Hepatocyte (in vitro differentiated cells): ENCODE results near the gene PTBP3.

Experiments
- EZH2 ChIP-seq: fragments of 200-600 bp; sonication (generic); IDR thresholded peaks from 2 replicates; pipeline ENCODE4 v1.6.1; 2016; ENCODE audit warnings: antibody characterized with exemption, mild to moderate bottlenecking, borderline replicate concordance
- EZH2phosphoT487 ChIP-seq: fragments of 200-600 bp; sonication (generic); IDR thresholded peaks from one replicate; pipeline ENCODE4 v1.6.1; 2018; ENCODE audit warnings: antibody characterized with exemption, mild to moderate bottlenecking, low read depth, moderate library complexity; ENCODE audit not compliant: unreplicated experiment, severe bottlenecking
- TF ChIP-seq, protein P1 (sequence below): fragments of 200-600 bp; sonication (generic); IDR thresholded peaks from 2 replicates; pipeline ENCODE4 v1.5.1; 2016; ENCODE audit warnings: antibody characterized with exemption, mild to moderate bottlenecking; ENCODE audit not compliant: poor library complexity

DNA sequence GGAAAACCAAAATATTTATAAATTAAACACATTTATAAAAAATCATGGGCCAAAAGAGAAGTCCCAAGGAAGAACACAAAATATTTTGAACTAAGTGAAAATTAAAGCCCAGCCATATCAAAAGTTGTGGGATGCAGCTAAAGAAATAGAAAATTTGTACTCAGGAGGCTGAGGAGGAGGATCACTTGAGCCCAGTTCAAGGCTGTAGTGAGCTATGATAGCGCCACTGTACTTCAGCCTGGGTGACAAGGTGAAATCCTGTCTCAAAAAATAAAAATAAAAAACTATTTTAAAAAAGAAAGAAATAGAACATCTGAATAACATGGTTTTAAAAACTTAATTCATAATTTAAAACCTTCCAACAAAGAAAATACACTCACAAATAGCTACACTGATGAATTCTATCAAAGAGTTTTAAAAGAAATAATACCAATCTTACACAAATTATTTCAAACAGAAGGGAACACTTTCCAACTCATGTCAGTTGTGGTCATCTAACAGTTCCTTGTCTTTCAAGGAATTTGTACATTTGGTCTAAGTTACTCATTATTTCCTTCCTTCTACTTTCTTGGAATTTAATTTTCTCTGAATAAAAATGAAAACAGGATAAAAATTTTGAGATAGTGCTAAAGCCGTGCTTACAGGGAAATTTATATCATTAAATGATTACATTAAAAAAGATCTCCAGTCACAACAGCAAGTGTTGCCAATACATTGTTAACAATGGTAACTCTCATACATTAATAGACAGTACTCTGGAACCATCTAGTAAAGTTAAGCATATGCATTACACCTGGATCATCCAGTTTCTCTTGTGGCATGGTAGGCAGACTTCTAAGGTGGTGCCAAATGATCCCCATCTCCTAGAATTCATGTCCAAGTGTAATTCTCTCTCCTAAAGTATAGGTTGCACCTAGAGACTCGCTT, 17.8 kb downstream of the PTBP3 start:
- TF ChIP-seq, protein P1, sequence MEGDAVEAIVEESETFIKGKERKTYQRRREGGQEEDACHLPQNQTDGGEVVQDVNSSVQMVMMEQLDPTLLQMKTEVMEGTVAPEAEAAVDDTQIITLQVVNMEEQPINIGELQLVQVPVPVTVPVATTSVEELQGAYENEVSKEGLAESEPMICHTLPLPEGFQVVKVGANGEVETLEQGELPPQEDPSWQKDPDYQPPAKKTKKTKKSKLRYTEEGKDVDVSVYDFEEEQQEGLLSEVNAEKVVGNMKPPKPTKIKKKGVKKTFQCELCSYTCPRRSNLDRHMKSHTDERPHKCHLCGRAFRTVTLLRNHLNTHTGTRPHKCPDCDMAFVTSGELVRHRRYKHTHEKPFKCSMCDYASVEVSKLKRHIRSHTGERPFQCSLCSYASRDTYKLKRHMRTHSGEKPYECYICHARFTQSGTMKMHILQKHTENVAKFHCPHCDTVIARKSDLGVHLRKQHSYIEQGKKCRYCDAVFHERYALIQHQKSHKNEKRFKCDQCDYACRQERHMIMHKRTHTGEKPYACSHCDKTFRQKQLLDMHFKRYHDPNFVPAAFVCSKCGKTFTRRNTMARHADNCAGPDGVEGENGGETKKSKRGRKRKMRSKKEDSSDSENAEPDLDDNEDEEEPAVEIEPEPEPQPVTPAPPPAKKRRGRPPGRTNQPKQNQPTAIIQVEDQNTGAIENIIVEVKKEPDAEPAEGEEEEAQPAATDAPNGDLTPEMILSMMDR, result no peak
- TF ChIP-seq EZH2 (no peak), EZH2phosphoT487 (no peak)
